Measurements from ENCODE around the gene SBF1.

DNA sequence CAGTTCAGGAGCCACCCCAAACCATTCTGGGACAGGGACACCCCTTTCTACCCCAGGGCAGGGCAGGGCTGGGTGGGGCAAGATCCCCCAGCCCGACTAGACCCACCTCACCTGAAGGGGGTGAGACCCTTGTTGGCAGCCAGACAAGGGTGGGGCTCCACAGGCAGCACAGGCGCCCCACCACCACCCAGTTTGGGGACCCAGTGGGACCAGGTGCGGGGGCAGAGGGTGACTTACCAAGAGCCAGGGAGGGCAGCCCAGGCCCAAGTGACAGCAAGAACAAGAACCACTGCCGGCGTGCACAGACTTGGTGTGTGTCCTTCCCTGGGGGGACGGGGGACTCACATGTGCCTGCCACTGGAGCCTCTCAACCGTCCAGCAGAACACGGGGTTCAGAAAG lies 8.7 kb upstream of the SBF1 start:
- TF ChIP-seq, protein P1, sequence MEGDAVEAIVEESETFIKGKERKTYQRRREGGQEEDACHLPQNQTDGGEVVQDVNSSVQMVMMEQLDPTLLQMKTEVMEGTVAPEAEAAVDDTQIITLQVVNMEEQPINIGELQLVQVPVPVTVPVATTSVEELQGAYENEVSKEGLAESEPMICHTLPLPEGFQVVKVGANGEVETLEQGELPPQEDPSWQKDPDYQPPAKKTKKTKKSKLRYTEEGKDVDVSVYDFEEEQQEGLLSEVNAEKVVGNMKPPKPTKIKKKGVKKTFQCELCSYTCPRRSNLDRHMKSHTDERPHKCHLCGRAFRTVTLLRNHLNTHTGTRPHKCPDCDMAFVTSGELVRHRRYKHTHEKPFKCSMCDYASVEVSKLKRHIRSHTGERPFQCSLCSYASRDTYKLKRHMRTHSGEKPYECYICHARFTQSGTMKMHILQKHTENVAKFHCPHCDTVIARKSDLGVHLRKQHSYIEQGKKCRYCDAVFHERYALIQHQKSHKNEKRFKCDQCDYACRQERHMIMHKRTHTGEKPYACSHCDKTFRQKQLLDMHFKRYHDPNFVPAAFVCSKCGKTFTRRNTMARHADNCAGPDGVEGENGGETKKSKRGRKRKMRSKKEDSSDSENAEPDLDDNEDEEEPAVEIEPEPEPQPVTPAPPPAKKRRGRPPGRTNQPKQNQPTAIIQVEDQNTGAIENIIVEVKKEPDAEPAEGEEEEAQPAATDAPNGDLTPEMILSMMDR (conservative IDR thresholded peaks at IDR 0.05 in 1 of 2, IDR thresholded peaks at IDR 0.05 in 1 of 2; ENCODE audit: low read depth in 1 of 2, low read length in 2 of 2) = no peak
- no peak for TF ChIP-seq EZH2 (IDR thresholded peaks at IDR 0.05; ENCODE audit: low read length, missing control alignments)
